Measurements from ENCODE around the gene CD151.

DNA sequence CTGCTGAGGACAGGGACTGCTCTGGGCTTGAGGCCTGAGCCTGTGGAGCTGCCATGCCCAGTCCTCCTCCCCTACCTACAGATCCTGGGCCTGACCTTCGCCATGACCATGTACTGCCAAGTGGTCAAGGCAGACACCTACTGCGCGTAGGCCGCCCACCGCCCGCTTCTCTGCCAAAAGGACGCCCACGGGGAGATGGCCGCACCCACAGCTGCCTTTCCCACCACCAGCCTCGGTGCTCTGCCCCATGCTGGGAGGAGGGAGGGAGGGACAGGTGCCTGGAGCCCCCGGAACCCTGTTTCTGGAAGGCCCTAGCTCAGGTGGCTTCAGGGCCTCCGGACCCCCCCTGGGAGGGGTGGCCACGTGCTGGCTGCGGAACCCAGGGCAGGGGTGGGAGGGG, 33.7 kb downstream of the CD151 start:
- TF ChIP-seq, protein P1, sequence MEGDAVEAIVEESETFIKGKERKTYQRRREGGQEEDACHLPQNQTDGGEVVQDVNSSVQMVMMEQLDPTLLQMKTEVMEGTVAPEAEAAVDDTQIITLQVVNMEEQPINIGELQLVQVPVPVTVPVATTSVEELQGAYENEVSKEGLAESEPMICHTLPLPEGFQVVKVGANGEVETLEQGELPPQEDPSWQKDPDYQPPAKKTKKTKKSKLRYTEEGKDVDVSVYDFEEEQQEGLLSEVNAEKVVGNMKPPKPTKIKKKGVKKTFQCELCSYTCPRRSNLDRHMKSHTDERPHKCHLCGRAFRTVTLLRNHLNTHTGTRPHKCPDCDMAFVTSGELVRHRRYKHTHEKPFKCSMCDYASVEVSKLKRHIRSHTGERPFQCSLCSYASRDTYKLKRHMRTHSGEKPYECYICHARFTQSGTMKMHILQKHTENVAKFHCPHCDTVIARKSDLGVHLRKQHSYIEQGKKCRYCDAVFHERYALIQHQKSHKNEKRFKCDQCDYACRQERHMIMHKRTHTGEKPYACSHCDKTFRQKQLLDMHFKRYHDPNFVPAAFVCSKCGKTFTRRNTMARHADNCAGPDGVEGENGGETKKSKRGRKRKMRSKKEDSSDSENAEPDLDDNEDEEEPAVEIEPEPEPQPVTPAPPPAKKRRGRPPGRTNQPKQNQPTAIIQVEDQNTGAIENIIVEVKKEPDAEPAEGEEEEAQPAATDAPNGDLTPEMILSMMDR (conservative IDR thresholded peaks at IDR 0.05; ENCODE audit: low read depth in 2 of 2), result no peak
- TF ChIP-seq EZH2 (IDR thresholded peaks at IDR 0.05; ENCODE audit: low read depth, unreplicated experiment), result no peak
